Stimulated activated CD4-positive, alpha-beta T cell treated with anti-CD3 and anti-CD28 coated beads, Interleukin-4, amount 100 ng/mL, for 48 hours (primary cell): ENCODE data around the gene ONECUT3.
"Not testable (repeated sequence)": the region's sequence is repeated elsewhere in the genome, so short reads cannot be mapped to it uniquely, and the experiment has no call there.

ENCODE experiments used
- DNase-seq, 2 donors: peaks; one replicate each; pipeline ENCODE4 v3.0.0-alpha.2; 2020; ENCODE audit warnings: low read depth in 2 of 2

ONECUT3 gene

DNA sequence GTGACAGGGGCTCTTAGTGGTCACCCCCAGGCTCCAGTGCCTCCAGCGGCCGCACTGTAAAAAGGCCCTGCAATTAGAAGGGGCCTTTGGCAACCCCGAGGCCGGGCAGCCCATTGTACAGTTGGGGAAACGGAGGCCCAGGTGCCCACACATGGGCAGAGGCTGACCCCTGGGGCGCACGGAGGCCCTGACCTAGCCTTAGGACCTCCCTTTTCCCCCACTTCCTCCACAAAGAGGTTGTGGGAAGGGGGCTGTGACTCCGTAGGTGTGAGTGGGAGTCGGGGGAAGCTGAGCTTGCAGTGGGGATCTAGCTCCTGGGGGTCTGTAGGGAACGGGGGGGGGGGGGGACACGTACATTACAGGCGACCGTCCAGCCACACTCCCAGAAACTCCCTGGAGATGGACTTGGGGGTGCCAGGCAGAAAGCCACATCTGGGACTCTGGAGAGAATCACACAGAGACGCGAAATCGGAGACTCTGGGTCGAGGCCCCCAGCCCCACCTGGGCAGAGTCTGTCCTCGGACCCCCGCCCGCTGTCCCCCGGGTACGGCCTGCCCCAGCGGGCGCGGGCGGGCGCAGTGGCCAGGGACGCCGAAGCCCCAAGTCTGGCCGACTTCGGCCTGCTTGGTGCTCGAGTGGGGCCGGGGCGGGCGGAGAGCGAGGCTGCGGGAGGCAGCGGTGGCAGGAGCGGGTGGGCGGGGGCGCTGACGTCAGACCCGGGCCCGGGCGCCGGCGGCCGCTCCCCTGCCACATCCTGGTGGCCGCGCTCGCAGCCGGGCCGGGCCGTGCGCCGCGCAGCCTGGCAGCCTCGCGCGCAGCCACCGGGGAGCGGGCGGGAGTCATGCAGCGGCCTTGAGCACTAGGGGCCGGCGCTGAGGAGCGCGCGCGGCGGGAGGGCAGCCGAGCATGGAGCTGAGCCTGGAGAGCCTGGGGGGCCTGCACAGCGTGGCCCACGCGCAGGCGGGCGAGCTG is at the start of gene ONECUT3:
TSS of gene ONECUT3 (plus strand) at position 750 of the 972 bp plus-strand sequence. CDS start at position 907, 157 bp downstream.
- DNase-seq, result no peak

DNA sequence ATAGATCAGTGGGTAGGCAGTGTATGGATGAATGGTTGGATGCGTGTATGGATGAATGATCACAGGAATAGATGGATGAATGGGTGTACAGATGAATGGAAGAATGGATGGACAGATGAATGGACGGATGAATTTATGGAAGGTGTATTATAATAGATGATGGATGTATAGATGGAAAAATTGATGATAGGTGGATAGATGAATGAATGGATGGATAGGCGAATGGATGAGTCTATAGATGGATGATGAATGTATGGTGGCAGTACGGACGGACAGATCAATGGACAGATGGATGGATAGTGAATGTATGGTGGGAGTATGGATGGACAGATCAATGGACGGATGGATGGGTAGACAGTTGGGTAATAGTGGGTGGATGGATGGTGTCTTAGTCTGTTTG is 49.0 kb upstream of the ONECUT3 start:
- DNase-seq, result no peak

DNA sequence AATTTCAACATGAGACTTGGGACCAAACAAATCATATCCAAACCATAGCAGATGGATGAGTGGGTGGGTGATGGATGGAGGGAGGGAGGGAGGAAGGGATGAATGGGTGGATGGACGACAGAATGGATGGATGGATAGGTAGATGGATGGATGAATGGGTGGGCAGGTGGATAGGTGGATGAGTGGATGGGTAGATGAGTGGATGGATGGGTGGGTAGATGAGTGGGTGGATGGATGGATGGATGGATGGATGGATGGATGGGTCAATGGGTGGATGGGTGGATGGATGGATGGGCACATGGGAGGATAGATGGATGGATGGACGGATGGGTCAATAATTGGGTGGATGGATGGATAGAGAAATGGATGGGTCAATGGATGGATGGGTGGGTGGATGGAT is 47.9 kb upstream of the ONECUT3 start:
- no peak for DNase-seq

DNA sequence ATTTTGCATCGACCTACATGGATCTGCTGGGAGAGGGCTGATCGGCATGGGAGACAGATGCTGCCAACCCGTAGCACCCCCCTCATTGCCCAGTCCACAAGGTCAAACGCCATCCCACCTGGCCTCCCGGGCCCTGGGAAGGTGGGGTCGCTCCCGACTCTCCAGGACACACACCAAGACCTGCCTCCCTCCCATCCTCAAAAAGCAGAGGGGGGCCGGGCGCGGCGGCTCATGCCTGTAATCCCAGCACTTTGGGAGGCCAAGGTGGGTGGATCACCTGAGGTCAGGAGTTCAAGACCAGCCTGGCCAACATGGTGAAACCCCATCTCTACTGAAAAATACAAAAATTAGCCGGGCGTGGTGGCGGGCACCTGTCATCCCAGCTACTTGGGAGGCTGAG is 46.7 kb upstream of the ONECUT3 start:
- not testable (repeated sequence) for DNase-seq

DNA sequence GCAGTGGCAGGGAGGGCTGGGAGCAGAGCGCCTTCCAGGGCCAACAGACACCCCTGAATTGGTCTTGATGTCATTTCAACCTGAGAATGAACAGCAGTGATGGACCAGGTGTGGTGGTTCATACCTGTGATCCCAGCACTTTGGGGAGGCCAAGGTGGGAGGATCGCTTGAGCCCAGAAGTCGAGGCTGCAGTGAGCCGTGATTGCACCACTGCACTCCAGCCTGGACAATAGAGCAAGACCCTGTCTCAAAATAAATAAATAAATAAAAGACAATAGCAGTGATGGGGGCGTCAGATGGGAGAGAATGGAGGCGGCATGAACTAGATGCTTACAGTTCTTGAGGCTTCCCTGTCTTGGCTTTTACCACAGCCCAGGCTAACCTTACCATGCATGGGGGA is 46.1 kb upstream of the ONECUT3 start:
- DNase-seq, result no peak

DNA sequence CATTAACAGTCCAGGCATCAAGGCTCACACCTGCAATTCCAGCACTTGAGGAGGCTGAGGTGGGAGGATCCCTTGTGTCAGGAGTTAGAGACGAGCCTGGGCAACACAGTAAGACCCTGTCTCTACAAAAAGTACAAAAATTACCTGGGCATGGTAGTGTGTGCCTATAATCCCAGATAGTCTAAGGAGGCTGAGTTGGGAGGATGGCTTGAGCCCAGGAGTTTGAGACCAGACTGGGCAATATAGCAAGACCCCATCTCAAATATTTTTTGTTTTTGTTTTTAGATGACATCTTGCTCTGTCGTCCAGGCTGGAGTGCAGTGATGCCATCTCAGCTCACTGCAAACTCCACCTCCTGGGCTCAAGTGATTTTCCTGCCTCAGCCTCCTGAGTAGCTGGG is 40.1 kb upstream of the ONECUT3 start:
- no peak for DNase-seq

DNA sequence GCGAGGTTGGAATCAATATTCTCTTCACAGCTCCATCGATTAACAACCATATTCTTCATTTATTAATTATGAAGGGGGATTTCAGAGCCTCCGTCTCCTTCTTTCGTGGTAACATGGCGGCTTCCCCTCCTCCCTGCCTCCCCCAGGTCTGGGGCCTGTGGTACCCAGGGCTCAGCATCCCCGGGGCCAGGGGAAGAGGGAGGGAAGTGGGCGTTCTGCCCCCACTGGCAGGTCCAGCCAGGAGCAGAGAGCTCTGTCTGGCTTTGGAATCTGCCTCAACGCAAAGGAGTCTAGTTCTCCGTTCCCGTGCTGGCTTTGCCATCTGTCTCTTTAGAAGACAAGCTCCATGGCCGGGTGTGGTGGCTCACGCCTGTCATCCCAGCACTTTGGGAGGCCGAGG is 37.8 kb upstream of the ONECUT3 start:
- no peak for DNase-seq

DNA sequence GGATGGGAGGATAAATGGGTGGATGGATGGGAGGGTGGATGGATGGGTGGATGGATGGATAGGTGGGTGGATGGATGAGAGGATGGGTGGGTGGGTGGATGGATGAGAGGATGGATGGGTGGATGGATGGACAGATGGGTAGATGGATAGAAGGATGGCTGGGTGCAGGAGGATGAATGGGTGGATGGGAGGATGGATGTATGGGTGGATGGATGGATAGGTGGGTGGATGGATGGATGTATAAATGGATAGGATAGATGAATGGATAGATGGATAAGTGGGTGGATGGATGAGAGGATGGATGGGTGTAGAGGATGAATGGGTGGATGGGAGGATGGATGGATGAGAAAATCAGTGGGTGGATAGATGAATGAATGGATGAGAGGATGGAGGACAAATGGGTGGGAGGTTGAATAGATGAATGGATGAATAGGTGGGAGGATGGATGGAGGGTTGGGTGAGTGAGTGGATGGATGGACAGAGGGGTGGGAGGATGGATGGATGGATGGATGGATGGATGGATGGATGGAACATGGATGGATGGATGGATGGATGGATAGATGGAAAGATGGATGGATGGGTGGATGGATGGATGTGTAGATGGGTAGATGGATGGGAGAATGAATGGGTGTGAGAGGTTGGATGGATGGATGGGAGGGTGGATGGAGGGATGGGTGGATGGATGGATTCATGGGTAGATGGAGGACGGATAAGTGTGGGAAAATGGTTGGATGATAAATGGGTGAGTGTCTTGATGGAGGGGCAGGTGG is 35.9 kb upstream of the ONECUT3 start:
- DNase-seq, result no peak

DNA sequence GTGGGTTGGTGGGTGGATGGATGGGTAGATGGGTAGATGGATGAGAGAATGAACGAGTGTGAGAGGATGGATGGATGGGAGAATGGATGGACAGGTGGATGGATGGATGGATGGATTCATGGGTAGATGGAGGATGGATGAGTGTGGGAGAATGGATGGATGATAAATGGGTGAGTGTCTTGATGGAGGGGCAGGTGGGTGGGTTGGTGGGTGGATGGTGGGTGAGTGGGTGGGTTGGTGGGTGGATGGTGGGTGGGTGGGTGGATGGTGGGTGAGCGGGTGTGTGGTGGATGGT is 35.4 kb upstream of the ONECUT3 start:
- DNase-seq, result no peak

DNA sequence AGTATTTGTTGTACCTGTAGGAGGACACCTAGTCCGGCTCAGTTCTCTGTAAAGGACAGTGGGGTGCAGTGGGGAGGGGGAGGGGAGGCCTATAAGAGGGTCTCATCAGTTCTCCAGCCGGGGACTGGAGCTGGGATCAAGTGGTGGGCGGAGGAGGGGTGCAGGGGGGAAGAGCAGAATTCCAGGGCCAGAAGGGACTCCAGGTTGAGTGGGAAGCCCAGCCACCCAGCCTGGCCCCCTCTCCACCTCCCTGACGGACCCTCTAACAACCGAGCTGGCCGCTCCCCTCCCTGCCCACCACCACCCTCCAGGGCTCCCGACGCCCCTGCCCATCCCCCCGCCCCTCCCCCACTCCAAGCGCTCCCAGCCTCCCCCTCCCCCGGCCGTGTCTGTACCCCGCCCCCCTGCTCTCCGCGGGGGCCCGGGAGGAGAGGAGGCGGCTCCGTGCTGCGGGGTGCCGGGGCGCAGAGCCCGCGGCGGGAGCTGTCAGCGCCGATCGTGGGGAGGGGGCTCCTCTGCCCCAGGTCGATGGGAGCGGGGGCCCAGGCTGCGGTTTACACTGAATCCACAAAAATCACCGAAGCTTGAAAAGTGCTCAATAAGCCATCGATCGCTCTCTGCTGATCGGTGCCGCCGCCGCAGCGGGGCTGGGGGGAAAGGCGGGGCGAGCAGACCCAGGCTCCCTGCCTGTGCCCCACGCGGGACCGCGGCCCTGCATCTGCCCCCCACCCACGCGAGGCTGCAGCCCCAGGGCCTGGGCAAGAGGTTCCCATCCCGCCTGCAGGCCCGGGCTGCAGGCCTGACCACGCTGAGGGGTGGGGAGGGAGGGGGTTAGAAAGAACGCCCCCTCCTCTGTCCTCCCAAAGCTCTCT is 34.6 kb upstream of the ONECUT3 start:
- DNase-seq, result no peak

DNA sequence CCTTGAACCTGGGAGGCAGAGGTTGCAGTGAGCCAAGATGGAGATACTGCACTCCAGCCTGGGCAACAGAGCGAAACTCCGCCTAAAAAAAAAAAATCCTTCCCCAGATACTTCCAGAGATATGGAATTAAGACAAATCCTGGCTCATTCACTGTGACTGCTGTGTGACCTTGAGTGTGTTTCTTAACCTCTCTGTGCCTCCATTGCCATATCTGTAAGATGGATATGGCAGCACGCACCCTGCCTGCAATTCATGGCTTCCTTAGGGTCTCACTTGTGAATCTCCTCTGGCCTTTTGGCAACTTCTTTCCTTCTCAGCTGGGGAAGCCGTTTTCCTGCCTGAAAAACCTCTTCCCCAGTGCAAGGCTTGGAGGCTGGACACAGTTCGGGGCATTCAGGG is 33.8 kb upstream of the ONECUT3 start:
- no peak for DNase-seq

DNA sequence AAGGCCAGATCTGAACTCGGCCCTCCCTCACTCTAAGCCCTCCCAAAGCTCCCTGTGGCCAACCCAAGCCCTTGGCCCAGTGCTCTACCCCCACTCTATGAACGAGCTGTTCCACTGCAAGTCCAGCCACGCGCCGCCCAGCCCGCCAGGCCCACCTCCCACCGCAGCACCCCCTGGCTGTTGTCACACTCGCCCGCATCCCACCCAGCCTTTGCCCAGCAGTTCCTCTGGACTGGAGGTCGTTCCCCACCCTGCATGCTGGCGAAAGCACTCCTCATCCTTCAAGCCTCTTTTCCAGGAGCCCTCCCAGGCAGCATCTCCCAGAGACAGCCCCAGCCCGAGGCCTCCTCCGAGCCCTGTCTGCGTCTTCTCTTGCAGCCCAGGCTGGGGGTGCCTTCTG is 33.1 kb upstream of the ONECUT3 start:
- DNase-seq, result no peak

DNA sequence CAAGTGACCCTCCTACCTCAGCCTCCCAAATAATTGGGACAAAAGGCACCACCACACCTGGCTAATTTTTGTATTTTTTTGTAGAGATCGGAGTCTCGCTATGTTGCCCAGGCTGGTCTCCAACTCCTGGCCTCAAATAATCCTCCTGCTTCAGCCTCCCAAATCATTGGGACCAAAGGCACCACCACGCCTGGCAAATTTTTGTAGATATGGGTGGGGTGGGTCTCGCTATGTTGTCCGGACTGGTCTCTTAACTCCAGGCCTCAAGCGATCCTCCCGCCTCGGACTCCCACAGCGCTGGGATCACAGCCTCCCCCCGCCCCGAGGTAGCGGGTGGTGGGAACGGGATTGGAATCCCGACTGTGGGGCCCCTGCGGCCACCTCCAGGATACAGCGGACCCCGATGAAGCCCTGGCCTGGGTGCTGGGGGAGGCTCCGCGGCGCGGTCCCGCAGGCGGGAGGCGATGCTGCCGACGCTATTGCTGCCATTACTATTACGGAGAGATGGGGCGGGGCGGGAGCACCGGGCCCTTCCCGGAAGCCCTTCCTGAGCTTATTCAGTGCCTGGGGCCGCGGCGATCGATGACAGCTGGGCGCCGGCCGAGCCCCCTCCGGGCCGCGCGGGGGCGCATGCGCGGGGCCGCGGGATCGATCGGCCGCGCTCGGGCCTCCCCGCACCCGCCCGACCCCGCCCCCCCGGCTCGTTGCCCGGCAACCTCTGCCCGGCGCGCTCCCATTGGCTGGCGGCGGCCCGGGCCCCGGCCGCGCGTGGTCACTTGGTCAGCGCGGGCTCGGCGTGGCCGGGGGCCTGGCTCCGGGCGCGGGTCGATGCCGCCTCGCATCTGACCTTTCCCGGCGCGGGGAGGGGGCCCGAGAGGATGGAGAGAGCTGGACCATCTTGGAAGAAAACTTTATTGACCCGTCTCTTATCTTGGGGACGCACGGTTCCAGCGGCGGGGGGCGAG is 27.9 kb upstream of the ONECUT3 start:
- DNase-seq, result peak; percentile 35 to 47

DNA sequence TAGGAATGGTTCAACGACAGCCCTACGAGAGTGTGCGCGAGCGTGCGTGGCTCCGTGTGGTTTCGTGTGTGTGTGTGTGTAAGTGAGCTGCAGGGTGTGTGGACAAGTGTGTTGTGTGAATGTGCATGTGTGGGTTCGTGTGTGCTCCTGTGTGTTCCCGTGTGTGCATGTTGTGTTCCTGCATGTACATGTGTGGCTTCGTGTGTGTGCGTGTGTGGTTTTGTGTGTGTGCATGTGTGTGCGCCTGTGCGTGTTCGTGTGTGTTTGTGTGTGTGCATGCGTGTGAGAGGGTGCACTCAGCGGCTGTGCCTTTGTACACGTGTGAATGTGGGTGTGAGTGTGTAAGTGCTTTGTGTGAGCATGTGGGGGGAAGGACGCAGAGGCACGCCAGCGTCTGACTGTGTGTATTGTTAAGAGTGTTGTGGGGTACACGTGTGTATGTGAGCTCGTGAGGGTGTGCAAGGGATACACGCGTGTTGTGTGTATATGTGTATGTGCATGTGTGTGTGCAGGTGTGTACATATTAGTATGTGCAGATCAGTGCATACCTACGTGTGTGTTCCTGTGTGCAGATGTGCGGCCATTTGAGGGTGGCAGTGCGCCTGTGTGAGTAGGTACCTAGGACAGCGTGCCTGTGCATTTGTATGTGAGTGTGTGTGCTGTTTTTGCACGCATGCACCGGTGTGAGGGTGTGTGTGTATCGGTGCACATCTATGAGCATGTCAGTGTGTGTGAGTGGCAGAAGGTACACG is 24.3 kb upstream of the ONECUT3 start:
- no peak for DNase-seq

DNA sequence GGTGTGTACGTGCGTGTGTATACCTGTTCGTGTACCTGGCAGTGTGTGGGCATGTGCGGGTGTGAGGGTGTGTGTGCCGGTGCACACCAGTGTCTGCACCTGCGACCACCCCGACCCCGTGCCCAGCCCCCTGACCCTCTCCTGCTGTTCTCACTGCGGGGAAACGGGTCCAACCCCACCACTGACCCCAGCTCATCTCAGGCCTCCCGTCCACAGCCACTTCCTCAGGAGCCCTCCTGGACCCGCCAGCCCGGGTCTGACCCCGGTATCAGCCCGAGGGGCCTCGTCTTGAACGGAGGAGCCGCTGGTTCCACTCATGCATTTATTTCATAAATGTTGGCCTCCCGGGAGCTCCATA is 23.8 kb upstream of the ONECUT3 start:
- DNase-seq, result no peak

DNA sequence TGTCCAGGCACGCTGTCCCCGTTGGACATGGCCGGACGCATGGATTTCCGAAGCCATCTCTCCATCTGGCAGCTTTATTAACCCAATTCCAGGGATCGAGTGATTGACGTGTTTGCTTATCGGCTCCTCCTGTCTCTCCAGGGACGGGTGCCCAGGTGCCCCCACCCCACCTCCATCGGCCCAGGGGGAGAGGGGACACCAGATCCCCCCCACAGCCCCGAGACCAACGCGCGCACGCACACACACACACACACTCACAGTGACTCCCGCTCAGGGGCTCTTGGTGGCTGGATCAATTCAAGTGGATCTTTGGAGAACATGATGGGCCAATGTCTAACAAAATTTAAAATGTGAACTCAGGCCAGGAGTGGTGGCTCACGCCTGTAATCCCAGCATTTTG is 23.1 kb upstream of the ONECUT3 start:
- no peak for DNase-seq

DNA sequence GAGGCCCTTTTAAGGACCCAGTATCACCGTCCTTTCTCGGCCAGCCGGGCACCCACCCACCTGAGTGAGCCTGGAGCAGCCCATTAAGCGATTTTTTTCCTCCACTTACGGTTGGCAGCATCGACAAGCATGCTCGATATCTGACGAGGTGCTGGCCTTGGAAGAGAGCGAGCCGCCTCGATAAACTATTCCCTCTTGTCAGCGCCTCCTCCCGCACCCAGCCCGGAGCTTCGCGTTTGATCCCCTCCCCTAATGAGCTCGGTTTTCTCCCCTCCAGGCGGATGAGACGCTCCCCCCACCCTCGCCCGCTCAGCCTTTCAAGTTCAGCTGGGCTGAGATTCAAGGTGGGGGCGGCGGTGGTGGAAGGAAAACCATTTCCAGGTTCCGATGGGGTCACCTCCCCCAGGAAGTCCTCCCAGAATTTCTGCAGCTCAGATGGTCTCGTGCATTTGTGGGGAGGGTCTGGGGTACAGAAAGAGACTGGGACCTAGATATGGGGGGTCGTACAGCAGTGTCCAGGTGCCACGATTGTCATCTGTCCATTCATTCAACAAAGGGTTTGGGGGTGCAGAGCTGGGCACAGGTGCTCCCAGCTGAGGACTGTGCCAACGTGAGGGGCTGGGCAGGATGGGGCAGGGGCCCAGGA is 18.9 kb upstream of the ONECUT3 start:
- no peak for DNase-seq

DNA sequence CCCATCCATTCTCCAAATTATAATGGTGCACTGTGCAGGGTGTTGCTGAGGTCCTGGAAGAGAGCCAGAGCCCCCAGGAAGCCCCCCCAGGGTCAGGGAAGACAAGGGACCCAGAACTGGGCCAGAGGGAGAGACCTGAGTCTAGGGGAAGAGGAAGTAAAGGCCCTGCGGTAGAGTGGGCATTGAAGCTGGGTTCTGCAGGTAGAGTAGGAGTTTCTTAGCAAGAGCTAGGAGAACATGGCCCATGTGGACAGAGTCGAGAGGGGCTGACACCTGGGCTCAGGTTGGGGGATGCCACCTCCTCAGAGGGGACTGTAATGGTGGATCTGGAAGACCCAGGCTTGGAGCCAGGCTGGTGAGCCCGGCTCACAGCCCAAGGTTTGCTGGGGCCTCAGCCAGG is 17.0 kb upstream of the ONECUT3 start:
- no peak for DNase-seq

DNA sequence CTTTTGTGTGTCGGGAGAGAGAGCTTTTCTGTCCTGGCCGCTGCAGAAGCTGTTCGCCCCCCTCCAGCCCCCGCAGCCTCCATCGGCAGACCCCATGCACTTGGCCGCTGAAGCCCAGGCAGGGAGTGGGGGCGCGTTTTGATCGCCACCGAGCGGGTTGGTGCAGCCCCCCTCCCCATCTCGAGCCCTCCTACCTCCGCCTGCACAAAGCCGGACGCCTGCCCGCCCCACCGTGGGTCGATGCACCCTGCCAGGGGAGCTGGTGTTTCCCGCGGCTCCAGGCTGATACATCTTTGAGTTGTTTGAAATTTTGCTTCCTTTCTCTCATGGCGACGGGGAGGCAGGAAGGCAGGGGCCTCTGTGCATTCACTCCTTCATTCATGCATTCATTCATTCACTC is 16.4 kb upstream of the ONECUT3 start:
- no peak for DNase-seq
